ENCODE results near the gene GJB4. TPM values are rescaled to one million over a fixed set of nuclear protein-coding genes. Genes with fewer than 3 reads are reported as not detected.

Gene GJB4
- polyA plus RNA-seq, 3 donors: not detected

DNA sequence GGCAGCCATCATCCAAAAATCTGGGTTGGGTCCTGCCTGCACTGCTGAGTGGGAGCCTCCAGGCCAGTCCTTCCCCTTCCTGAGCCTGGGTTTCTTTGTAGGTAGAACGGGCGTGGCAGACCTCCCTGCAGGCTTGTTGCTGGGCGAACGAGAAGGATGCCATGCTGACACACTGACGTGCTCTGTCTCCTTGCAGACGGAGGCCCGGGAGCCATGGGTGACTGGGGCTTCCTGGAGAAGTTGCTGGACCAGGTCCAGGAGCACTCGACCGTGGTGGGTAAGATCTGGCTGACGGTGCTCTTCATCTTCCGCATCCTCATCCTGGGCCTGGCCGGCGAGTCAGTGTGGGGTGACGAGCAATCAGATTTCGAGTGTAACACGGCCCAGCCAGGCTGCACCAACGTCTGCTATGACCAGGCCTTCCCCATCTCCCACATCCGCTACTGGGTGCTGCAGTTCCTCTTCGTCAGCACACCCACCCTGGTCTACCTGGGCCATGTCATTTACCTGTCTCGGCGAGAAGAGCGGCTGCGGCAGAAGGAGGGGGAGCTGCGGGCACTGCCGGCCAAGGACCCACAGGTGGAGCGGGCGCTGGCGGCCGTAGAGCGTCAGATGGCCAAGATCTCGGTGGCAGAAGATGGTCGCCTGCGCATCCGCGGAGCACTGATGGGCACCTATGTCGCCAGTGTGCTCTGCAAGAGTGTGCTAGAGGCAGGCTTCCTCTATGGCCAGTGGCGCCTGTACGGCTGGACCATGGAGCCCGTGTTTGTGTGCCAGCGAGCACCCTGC, 34.7 kb downstream of the GJB4 start:
- Histone ChIP-seq H3K27ac (ENCODE audit: low read depth in 1 of 2, low read length in 2 of 2) (no peak overlapping the region), H3K4me2 (replicated peaks; ENCODE audit: extremely low read depth, low read length, poor library complexity, severe bottlenecking) (no peak overlapping the region), H3K9me3 (replicated peaks in 1 of 2; ENCODE audit: control insufficient read depth in 1 of 2, insufficient read depth in 1 of 2, low read length in 2 of 2) (no peaks in the 10 kb centered on the region), H4K20me1 (ENCODE audit: insufficient read depth, low read length) (no peaks in the 10 kb centered on the region), H3K79me2 (ENCODE audit: insufficient read depth, low read length) (no peaks in the 10 kb centered on the region), H3K27me3 (ENCODE audit: control insufficient read depth in 2 of 2, insufficient read depth in 2 of 2, low read length in 2 of 2) (peaks cover 8 to 22% of the 10 kb centered on the region in 2 donors), H3K36me3 (replicated peaks in 1 of 2; ENCODE audit: control insufficient read depth in 1 of 2, insufficient read depth in 2 of 2, low read length in 2 of 2) (no peaks in the 10 kb centered on the region), H3K9ac (ENCODE audit: insufficient read depth, low read length, poor library complexity, severe bottlenecking) (no peak overlapping the region), H3K4me3 (replicated peaks in 1 of 3; ENCODE audit: low read depth in 2 of 3, low read length in 3 of 3) (no peak overlapping the region), H3K4me1 (ENCODE audit: control insufficient read depth in 1 of 2, insufficient read depth in 2 of 2, low read length in 2 of 2) (no peaks in the 10 kb centered on the region), H2AFZ (ENCODE audit: insufficient read depth, low read depth, low read length, poor library complexity, severe bottlenecking) (no peak overlapping the region)
- Mint-ChIP-seq H3K9me3 (peaks cover 0 to 10% (median 7%) of the 10 kb centered on the region in 7 donors), H3K27me3 (ENCODE audit: low read depth in 3 of 3) (peaks cover 21 to 34% (median 26%) of the 10 kb centered on the region in 3 donors), H3K4me1 (no peaks in the 10 kb centered on the region), H3K4me3 (peak overlapping the region in 1 of 2 donors; percentile 49), H3K36me3 (no peaks in the 10 kb centered on the region), H3K27ac (peak overlapping the region in 1 of 7 donors; percentile 19)
- no peak for DNase-seq
- TF ChIP-seq, protein P1, sequence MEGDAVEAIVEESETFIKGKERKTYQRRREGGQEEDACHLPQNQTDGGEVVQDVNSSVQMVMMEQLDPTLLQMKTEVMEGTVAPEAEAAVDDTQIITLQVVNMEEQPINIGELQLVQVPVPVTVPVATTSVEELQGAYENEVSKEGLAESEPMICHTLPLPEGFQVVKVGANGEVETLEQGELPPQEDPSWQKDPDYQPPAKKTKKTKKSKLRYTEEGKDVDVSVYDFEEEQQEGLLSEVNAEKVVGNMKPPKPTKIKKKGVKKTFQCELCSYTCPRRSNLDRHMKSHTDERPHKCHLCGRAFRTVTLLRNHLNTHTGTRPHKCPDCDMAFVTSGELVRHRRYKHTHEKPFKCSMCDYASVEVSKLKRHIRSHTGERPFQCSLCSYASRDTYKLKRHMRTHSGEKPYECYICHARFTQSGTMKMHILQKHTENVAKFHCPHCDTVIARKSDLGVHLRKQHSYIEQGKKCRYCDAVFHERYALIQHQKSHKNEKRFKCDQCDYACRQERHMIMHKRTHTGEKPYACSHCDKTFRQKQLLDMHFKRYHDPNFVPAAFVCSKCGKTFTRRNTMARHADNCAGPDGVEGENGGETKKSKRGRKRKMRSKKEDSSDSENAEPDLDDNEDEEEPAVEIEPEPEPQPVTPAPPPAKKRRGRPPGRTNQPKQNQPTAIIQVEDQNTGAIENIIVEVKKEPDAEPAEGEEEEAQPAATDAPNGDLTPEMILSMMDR (IDR thresholded peaks at IDR 0.05): no peak
- intact Hi-C loops (cut with micrococcal nuclease): no loop called here
- 92% methylated on average over 35 of the region's 40 CpGs for WGBS (ENCODE audit: insufficient coverage)

DNA sequence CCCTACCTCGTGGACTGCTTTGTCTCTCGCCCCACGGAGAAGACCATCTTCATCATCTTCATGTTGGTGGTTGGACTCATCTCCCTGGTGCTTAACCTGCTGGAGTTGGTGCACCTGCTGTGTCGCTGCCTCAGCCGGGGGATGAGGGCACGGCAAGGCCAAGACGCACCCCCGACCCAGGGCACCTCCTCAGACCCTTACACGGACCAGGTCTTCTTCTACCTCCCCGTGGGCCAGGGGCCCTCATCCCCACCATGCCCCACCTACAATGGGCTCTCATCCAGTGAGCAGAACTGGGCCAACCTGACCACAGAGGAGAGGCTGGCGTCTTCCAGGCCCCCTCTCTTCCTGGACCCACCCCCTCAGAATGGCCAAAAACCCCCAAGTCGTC, 35.2 kb downstream of the GJB4 start:
- Histone ChIP-seq H4K20me1 (ENCODE audit: insufficient read depth, low read length) (no peaks in the 10 kb centered on the region), H3K9ac (ENCODE audit: insufficient read depth, low read length, poor library complexity, severe bottlenecking) (no peak overlapping the region), H2AFZ (ENCODE audit: insufficient read depth, low read depth, low read length, poor library complexity, severe bottlenecking) (no peak overlapping the region), H3K79me2 (ENCODE audit: insufficient read depth, low read length) (no peaks in the 10 kb centered on the region), H3K4me2 (replicated peaks; ENCODE audit: extremely low read depth, low read length, poor library complexity, severe bottlenecking) (no peak overlapping the region), H3K36me3 (replicated peaks in 1 of 2; ENCODE audit: control insufficient read depth in 1 of 2, insufficient read depth in 2 of 2, low read length in 2 of 2) (no peaks in the 10 kb centered on the region), H3K4me1 (ENCODE audit: control insufficient read depth in 1 of 2, insufficient read depth in 2 of 2, low read length in 2 of 2) (no peaks in the 10 kb centered on the region), H3K4me3 (replicated peaks in 1 of 3; ENCODE audit: low read depth in 2 of 3, low read length in 3 of 3) (no peak overlapping the region), H3K27me3 (ENCODE audit: control insufficient read depth in 2 of 2, insufficient read depth in 2 of 2, low read length in 2 of 2) (peaks cover 8 to 22% of the 10 kb centered on the region in 2 donors), H3K27ac (ENCODE audit: low read depth in 1 of 2, low read length in 2 of 2) (no peak overlapping the region), H3K9me3 (replicated peaks in 1 of 2; ENCODE audit: control insufficient read depth in 1 of 2, insufficient read depth in 1 of 2, low read length in 2 of 2) (no peaks in the 10 kb centered on the region)
- Mint-ChIP-seq H3K9me3 (peaks cover 0 to 10% (median 7%) of the 10 kb centered on the region in 7 donors), H3K4me3 (no peak overlapping the region), H3K27me3 (ENCODE audit: low read depth in 3 of 3) (peaks cover 21 to 33% (median 26%) of the 10 kb centered on the region in 3 donors), H3K27ac (no peak overlapping the region), H3K36me3 (no peaks in the 10 kb centered on the region), H3K4me1 (no peaks in the 10 kb centered on the region)
- 95% methylated on average over 7 of the region's 12 CpGs for WGBS (ENCODE audit: insufficient coverage)
- TF ChIP-seq, protein P1 (IDR thresholded peaks at IDR 0.05): no peak
- intact Hi-C loops (cut with micrococcal nuclease): no loop called here
- no peak for DNase-seq

All from CD14-positive monocyte (primary cell).